GM23248 (cell line): ENCODE results near the gene GATA5. TPM values are rescaled to one million over a fixed set of nuclear protein-coding genes. Genes with fewer than 3 reads are reported as not detected.

Source experiments
- DNase-seq: peaks from one replicate; pipeline ENCODE4 v3.0.0-alpha.2; 2015
- H2AFZ ChIP-seq: fragments of 200-600 bp; sonication (generic); 2 replicates; pipeline ENCODE4 v1.6.1; 2016; ENCODE audit warnings: antibody characterized with exemption
- H3F3A ChIP-seq: fragments of 200-600 bp; sonication (generic); 2 replicates; pipeline ENCODE4 v1.6.1; 2016; ENCODE audit warnings: mild to moderate bottlenecking, antibody characterized with exemption, mixed run types; ENCODE audit not compliant: insufficient read depth
- H3K27ac ChIP-seq: fragments of 200-600 bp; sonication (generic); 2 replicates; pipeline ENCODE4 v1.5.1; 2016; ENCODE audit warnings: mild to moderate bottlenecking
- H3K27me3 ChIP-seq: fragments of 200-600 bp; sonication (generic); replicated peaks from 2 replicates; pipeline ENCODE4 v1.6.1; 2016; ENCODE audit warnings: mild to moderate bottlenecking; ENCODE audit not compliant: insufficient read depth
- H3K36me3 ChIP-seq: fragments of 200-600 bp; sonication (generic); 2 replicates; pipeline ENCODE4 v1.6.1; 2016; ENCODE audit warnings: low read depth, mild to moderate bottlenecking
- H3K4me1 ChIP-seq: fragments of 200-600 bp; sonication (generic); 2 replicates; pipeline ENCODE4 v1.6.1; 2016; ENCODE audit warnings: mild to moderate bottlenecking; ENCODE audit not compliant: insufficient read depth
- H3K4me2 ChIP-seq: fragments of 200-600 bp; sonication (generic); one replicate; pipeline ENCODE4 v1.6.1; 2016; ENCODE audit warnings: mild to moderate bottlenecking; ENCODE audit not compliant: unreplicated experiment
- H3K4me3 ChIP-seq: fragments of 200-600 bp; sonication (generic); 2 replicates; pipeline ENCODE4 v1.5.1; 2016; ENCODE audit warnings: mild to moderate bottlenecking
- H3K79me2 ChIP-seq: fragments of 200-600 bp; sonication (generic); 2 replicates; pipeline ENCODE4 v1.6.1; 2016; ENCODE audit warnings: mild to moderate bottlenecking; ENCODE audit not compliant: insufficient read depth
- H3K9ac ChIP-seq: fragments of 200-600 bp; sonication (generic); 2 replicates; pipeline ENCODE4 v1.6.1; 2016; ENCODE audit warnings: mild to moderate bottlenecking
- H3K9me2 ChIP-seq: fragments of 200-600 bp; sonication (generic); 2 replicates; pipeline ENCODE4 v1.6.1; 2016; ENCODE audit warnings: mixed run types, mild to moderate bottlenecking, moderate library complexity; ENCODE audit not compliant: insufficient read depth
- H3K9me3 ChIP-seq: fragments of 200-600 bp; sonication (generic); one replicate; pipeline ENCODE4 v1.6.1; 2017; ENCODE audit warnings: low read depth
- H4K20me1 ChIP-seq: fragments of 200-600 bp; sonication (generic); 2 replicates; pipeline ENCODE4 v1.6.0; 2016; ENCODE audit not compliant: insufficient read depth
- EZH2 ChIP-seq: fragments of 200-600 bp; sonication (generic); IDR thresholded peaks from 2 replicates; pipeline ENCODE4 v1.6.1; 2018; ENCODE audit warnings: antibody characterized with exemption, mild to moderate bottlenecking; ENCODE audit not compliant: insufficient read depth, poor library complexity, severe bottlenecking
- EZH2phosphoT487 ChIP-seq: fragments of 200-600 bp; sonication (generic); IDR thresholded peaks from 2 replicates; pipeline ENCODE4 v1.6.1; 2018; ENCODE audit warnings: antibody characterized with exemption, moderate library complexity, mild to moderate bottlenecking, low read depth; ENCODE audit not compliant: insufficient read depth
- WGBS, 2 experiments: methylation state at CpG; one replicate each; pipeline ENCODE4 v1.1.6; 2015 to 2017; ENCODE audit warnings: low lambda C conversion rate in 2 of 2, low coverage in 1 of 2; ENCODE audit errors: missing lambda C conversion rate in 2 of 2; 5-methylcytosine and 5-hydroxymethylcytosine counted together
- in situ Hi-C: fragments of 300-500 bp; cut with MboI; formaldehyde crosslinking; loops from 2 replicates; pipeline ENCODE4 v1.15.0; 2020
- polyA plus RNA-seq: library from polyadenylated mRNA; unstranded; fragments of >200 nt; fragmentation: Nextera tagmentation; extraction: Ambion mirVana; gene quantifications from 2 replicates; pipeline ENCODE4 v1.2.1, GENCODE V29; 2016
- total RNA-seq: library from RNA; depleted of rRNA; stranded (reverse); fragments of >200 nt; shearing (Covaris generic); gene quantifications from 2 replicates; pipeline ENCODE4 v1.2.3, GENCODE V29; 2014

The GATA5 gene
- total and polyA plus RNA-seq, 2 experiments from 2014 or later: not detected

DNA sequence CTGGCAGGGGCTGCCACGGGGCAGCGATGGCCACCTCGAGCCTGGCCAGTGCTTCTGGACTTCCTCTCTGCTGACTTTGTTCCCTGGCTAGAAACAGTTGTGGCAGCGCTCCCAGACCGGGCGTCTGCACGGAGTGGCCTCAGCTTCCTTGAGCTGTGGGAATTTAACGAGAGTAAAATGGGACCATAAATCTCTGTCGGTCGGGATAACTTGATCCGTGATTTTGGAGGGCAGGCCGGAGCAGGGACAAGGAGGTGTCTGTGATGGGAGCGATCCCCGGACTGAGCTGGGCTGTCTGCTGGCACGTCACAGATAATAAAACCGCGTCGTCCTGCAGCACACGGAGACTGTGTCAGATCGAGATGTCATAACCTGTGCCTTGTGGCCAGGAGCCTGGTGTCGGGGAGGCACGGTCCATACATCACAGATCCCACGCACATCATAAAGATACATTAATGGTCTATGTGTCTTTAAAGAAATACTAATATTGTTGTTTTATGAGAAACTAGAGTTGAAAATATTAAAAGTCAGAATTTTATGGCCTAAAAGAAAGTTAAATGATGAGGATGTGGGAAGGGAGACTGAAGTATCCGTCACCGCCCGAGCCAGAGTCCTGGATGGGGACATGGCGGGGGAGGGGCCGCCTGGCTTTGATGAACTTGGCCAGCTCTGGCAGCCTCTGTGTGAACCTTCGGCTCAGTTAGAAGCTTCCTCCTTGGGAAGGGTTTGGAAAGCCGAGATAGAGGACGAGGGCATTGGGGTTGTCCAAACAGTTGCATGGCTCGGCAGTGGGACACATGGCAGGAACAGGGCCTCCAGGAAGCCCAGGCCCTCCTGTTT is 41.9 kb downstream of the GATA5 start:
- Histone ChIP-seq H3K9ac (no peak overlapping the region), H3K27me3 (peaks cover 44% of the 10 kb centered on the region), H2AFZ (no peak overlapping the region), H3F3A (no peaks in the 10 kb centered on the region), H3K4me3 (no peak overlapping the region), H3K36me3 (no peaks in the 10 kb centered on the region), H3K27ac (no peak overlapping the region), H3K9me2 (no peaks in the 10 kb centered on the region), H3K4me2 (no peak overlapping the region), H3K4me1 (no peaks in the 10 kb centered on the region), H4K20me1 (no peaks in the 10 kb centered on the region), H3K9me3 (no peaks in the 10 kb centered on the region), H3K79me2 (no peaks in the 10 kb centered on the region)
- in situ Hi-C loops: no loop called here
- WGBS, 2 experiments: 2 to 4% methylated on average over 32 of the region's 32 CpGs
- TF ChIP-seq EZH2 (peak; percentile 73), EZH2phosphoT487 (no peak)
- DNase-seq: peak; percentile 20

DNA sequence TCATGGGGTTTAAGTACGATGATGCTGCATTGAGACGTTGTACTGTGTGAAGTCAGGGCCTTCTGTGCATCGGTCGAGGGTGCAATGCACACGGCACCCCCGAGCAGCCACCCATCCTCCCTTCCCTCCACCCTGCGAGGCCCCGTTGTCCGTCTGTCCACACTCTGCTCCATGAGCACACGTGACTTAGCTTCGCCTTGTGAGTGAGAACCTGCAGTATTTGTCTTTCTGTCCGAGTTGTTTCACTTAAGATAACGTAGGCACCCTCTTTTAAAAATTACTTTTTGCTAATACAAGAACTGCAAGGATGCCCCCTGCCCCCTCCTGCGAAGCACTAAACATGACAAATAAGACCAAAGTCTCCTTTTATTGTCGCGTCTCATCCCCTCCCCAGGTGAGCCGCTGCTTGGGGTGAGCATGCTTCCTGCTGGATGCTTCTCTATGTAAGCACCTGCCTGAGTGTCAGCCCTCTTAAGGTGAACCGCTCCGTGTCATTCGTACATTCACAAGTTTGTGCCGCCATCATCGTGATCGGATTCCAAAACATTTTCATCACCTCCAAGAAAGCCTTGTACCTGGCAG is 44.8 kb downstream of the GATA5 start:
- Histone ChIP-seq H3K9ac (no peak overlapping the region), H2AFZ (no peak overlapping the region), H3K4me2 (no peak overlapping the region), H3K4me1 (no peaks in the 10 kb centered on the region), H3K9me2 (no peaks in the 10 kb centered on the region), H3K27ac (no peak overlapping the region), H3K27me3 (peaks cover 41% of the 10 kb centered on the region), H3K36me3 (no peaks in the 10 kb centered on the region), H3K9me3 (no peaks in the 10 kb centered on the region), H3K79me2 (no peaks in the 10 kb centered on the region), H4K20me1 (no peaks in the 10 kb centered on the region), H3K4me3 (no peak overlapping the region), H3F3A (no peaks in the 10 kb centered on the region)
- in situ Hi-C loops: no loop called here
- 50 to 57% methylated on average over 23 of the region's 23 CpGs for WGBS, 2 experiments
- TF ChIP-seq EZH2 (no peak), EZH2phosphoT487 (no peak)
- DNase-seq: no peak

DNA sequence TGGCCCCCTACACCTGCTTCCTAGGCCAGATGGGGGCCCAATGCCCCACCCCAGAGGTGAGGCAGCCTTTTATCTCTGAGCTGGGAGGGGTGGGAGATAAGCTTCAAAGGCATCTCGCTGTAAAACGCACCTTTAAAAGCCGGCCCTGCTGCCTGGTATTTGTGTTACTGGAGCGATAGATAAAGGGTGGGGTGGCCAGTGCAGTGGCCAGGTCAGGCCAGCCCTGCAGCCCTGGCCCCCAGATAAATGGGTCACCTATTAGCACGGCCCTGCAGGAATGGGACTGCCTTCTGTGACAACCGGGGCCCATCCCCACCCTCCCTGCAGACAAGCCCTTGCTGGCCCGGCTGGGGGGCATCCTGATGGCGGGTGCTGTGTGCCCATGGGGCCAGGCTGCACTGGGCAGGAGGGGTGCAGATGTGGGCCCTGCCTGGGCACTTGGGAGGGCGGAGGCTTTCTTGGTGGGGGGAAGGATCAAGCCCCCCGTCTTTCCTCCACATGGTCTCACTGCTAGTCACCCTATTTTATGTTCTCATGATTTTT is 45.4 kb downstream of the GATA5 start:
- H3K27me3 ChIP-seq: peaks cover 38% of the 10 kb centered on the region
- no peak overlapping the region for H3K9ac ChIP-seq
- H3K79me2 ChIP-seq: no peaks in the 10 kb centered on the region
- no peaks in the 10 kb centered on the region for H4K20me1 ChIP-seq
- H3K4me2 ChIP-seq: no peak overlapping the region
- no peaks in the 10 kb centered on the region for H3F3A ChIP-seq
- in situ Hi-C loops: no loop called here
- WGBS, 2 experiments: 49 to 53% methylated on average over 10 of the region's 10 CpGs
- TF ChIP-seq EZH2 (no peak), EZH2phosphoT487 (no peak)
- no peaks in the 10 kb centered on the region for H3K4me1 ChIP-seq
- H3K4me3 ChIP-seq: no peak overlapping the region
- no peak for DNase-seq
- H3K9me3 ChIP-seq: no peaks in the 10 kb centered on the region
- no peaks in the 10 kb centered on the region for H3K36me3 ChIP-seq
- no peaks in the 10 kb centered on the region for H3K9me2 ChIP-seq
- H2AFZ ChIP-seq: no peak overlapping the region
- no peak overlapping the region for H3K27ac ChIP-seq

DNA sequence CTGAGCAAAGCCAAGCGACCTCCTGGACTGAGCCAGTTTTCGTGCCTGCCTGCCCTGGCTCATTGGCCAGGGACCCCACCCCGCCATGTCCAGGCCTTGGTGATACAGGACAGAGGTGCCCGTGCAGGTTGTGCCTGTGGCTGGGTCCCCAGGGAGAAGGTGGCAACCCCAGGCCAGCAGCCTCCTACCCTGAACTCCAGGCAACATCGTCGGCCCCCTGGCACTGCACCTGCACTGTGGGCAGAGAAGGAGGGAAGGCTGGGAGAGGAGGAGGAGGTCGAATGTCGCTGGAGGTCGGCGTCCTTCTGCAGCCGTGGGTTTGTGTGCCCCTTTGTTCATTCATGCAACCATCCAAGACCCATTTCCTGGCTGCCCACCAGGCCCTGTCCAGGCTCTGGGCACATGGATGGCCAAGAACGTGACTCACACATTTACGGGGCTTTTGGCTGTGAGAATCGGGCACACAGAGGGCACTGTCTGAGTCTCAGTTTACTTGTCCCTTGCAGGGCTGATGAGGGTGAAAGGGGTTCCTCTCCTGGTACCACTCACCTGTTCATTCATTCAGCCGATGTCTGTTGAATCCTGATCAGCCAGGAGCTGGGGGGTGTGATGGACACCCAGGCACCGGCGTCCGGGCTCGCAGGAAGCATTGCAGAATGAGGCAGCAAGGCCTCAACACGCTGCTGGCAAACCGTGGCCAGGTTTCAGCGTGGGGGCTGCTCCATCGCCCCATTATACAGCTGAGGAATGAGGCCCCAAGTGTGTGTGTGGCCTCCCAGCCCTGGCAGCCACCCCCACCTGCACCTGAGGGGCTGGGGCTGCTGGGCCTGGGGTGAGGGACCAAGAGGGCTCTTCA is 46.1 kb downstream of the GATA5 start:
- peaks cover 31% of the 10 kb centered on the region for H3K27me3 ChIP-seq
- H2AFZ ChIP-seq: no peak overlapping the region
- WGBS, 2 experiments: 55 to 58% methylated on average over 21 to 23 of the region's 23 CpGs
- no peak for DNase-seq
- no peak overlapping the region for H3K27ac ChIP-seq
- no peak overlapping the region for H3K9ac ChIP-seq
- TF ChIP-seq EZH2phosphoT487 (no peak), EZH2 (no peak)
- in situ Hi-C loops: no loop called here
- no peak overlapping the region for H3K4me3 ChIP-seq
- H3K9me2 ChIP-seq: no peaks in the 10 kb centered on the region
- H3K4me2 ChIP-seq: no peak overlapping the region
- no peaks in the 10 kb centered on the region for H3K79me2 ChIP-seq
- no peaks in the 10 kb centered on the region for H3F3A ChIP-seq
- no peaks in the 10 kb centered on the region for H3K9me3 ChIP-seq
- H4K20me1 ChIP-seq: no peaks in the 10 kb centered on the region
- no peaks in the 10 kb centered on the region for H3K4me1 ChIP-seq
- H3K36me3 ChIP-seq: no peaks in the 10 kb centered on the region
